ENCODE measurements around the gene TUBGCP3.

- no peak for TF ChIP-seq POLR2A (IDR thresholded peaks at IDR 0.05)
- TF ChIP-seq CTCF (IDR thresholded peaks at IDR 0.05): no peak
These were observed 12.9 kb downstream of the TUBGCP3 start for GRCh38 chr13:112574834-112575613.
